Astrocyte (in vitro differentiated cells and primary cell): Measurements from ENCODE around the gene MDN1.

Experiments used
- CTCF ChIP-seq: IDR thresholded peaks from 2 replicates; pipeline ENCODE4 v1.5.1; 2011; ENCODE audit warnings: low read depth, mild to moderate bottlenecking, inconsistent platforms, low read length, moderate library complexity; ENCODE audit not compliant: insufficient read depth
- EZH2 ChIP-seq: IDR thresholded peaks from 2 replicates; pipeline ENCODE4 v1.6.1; 2012; ENCODE audit warnings: mild to moderate bottlenecking, low read length, inconsistent platforms; ENCODE audit not compliant: insufficient read depth

- TF ChIP-seq CTCF (no peak), EZH2 (no peak)
Measured at GRCh38 chr6:89775150-89775549, 44.4 kb downstream of the MDN1 start.
